CD8-positive, alpha-beta memory T cell (primary cell): ENCODE measurements around the gene WBP1L. TPM values are rescaled to one million over a fixed set of nuclear protein-coding genes. Genes with fewer than 3 reads are reported as not detected.
A peak's percentile ranks its signal among the peaks of the same experiment; 100 is the strongest.

Experiments
- CTCF ChIA-PET: fragments of 350-600 bp; sonication (Branson Sonifier 250); formaldehyde crosslinking; loops from one replicate; lab custom pipeline; 2021; ENCODE audit warnings: antibody characterized with exemption; lab: Charles Lee
- POLR2A ChIA-PET: fragments of 350-600 bp; sonication (Branson Sonifier 250); formaldehyde crosslinking; loops from one replicate; lab custom pipeline; 2021; ENCODE audit warnings: antibody characterized with exemption; lab: Charles Lee
- DNase-seq, 5 donors: peaks; one replicate each; pipeline versions ENCODE4 v3.0.0 to v3.0.0-alpha.2; 2020 to 2022; ENCODE audit warnings: mixed read lengths in 1 of 5
- H3K27ac ChIP-seq: one replicate; pipeline ENCODE4 v1.7.0; 2013; ENCODE audit warnings: low read depth, mild to moderate bottlenecking, low read length, moderate library complexity
- H3K27me3 ChIP-seq: 2 replicates; pipeline ENCODE4 v1.7.0; 2013; ENCODE audit warnings: low read length, mild to moderate bottlenecking; ENCODE audit not compliant: insufficient read depth, poor library complexity, severe bottlenecking
- H3K36me3 ChIP-seq: 2 replicates; pipeline ENCODE4 v1.7.0; 2013; ENCODE audit warnings: mild to moderate bottlenecking, low read length, moderate library complexity; ENCODE audit not compliant: insufficient read depth
- H3K4me1 ChIP-seq: 2 replicates; pipeline ENCODE4 v1.7.0; 2013; ENCODE audit warnings: mild to moderate bottlenecking, low read length, moderate library complexity; ENCODE audit not compliant: insufficient read depth
- H3K4me3 ChIP-seq: 2 replicates; pipeline ENCODE4 v1.7.0; 2013; ENCODE audit warnings: mild to moderate bottlenecking, low read length
- H3K9me3 ChIP-seq: 2 replicates; pipeline ENCODE4 v1.7.0; 2013; ENCODE audit warnings: mild to moderate bottlenecking, low read length
- H3K27ac Mint-ChIP-seq, 8 donors: one replicate each; pipeline ENCODE4 v1.8.0; 2020 to 2021; ENCODE audit warnings: mixed read lengths in 8 of 8, mild to moderate bottlenecking in 6 of 8, inconsistent platforms in 3 of 8, moderate library complexity in 3 of 8
- H3K27me3 Mint-ChIP-seq, 2 donors: one replicate each; pipeline ENCODE4 v1.8.0; 2020 to 2021; ENCODE audit warnings: mixed read lengths in 2 of 2, mild to moderate bottlenecking in 1 of 2, moderate library complexity in 1 of 2
- H3K36me3 Mint-ChIP-seq, 3 donors: one replicate each; pipeline ENCODE4 v1.8.0; 2020 to 2021; ENCODE audit warnings: mixed read lengths in 3 of 3, inconsistent platforms in 1 of 3, mild to moderate bottlenecking in 1 of 3
- H3K4me1 Mint-ChIP-seq, 3 donors: one replicate each; pipeline ENCODE4 v1.8.0; 2020 to 2021; ENCODE audit warnings: mixed read lengths in 3 of 3, inconsistent platforms in 1 of 3, mild to moderate bottlenecking in 1 of 3
- H3K4me3 Mint-ChIP-seq, 7 donors: one replicate each; pipeline ENCODE4 v1.8.0; 2020 to 2021; ENCODE audit warnings: mixed read lengths in 7 of 7, mild to moderate bottlenecking in 6 of 7, moderate library complexity in 4 of 7, inconsistent platforms in 2 of 7
- H3K9me3 Mint-ChIP-seq, 5 donors: one replicate each; pipeline ENCODE4 v1.8.0; 2020 to 2022; ENCODE audit warnings: mixed read lengths in 5 of 5, mild to moderate bottlenecking in 3 of 5, moderate library complexity in 2 of 5, inconsistent platforms in 1 of 5
- polyA plus RNA-seq: library from polyadenylated mRNA; unstranded; fragments of 300-500 nt; fragmentation: Illumina TruSeq; gene quantifications from one replicate; pipeline ENCODE4 v1.2.3, GENCODE V29; 2021
- total RNA-seq, 2 experiments: library from RNA; stranded (reverse); gene quantifications; one replicate each; pipeline ENCODE4 v1.2.3, GENCODE V29; 2021

The WBP1L gene
- total and polyA plus RNA-seq, 3 experiments from 2014 or later: 16.0 to 28.5 (median 17.8) TPM

DNA sequence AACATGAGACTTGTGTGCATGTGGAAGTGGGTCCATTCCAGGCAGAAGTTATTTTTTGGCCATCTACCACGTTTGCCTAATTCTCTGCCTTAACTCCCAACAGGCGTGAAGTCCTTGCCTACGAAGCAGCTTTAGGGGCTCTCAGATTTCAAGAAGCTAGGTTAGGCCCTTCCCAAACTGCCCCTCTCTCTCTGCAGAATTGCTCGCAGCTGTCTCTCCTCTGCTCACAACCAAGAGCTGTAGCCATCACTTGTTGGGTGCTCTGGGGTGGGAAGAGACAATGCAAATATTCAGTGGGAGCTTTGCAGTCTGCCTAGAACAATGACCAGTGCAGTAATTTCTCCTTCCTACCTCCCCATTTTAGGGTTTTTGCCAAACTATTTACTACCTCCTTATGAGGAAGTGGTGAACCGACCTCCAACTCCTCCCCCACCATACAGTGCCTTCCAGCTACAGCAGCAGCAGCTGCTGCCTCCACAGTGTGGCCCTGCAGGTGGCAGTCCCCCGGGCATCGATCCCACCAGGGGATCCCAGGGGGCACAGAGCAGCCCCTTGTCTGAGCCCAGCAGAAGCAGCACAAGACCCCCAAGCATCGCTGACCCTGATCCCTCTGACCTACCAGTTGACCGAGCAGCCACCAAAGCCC lies 68.6 kb downstream of the WBP1L start:
- no peaks in the 10 kb centered on the region for H3K9me3 Mint-ChIP-seq
- peak in 1 of 5 donors; percentile 8 for DNase-seq

DNA sequence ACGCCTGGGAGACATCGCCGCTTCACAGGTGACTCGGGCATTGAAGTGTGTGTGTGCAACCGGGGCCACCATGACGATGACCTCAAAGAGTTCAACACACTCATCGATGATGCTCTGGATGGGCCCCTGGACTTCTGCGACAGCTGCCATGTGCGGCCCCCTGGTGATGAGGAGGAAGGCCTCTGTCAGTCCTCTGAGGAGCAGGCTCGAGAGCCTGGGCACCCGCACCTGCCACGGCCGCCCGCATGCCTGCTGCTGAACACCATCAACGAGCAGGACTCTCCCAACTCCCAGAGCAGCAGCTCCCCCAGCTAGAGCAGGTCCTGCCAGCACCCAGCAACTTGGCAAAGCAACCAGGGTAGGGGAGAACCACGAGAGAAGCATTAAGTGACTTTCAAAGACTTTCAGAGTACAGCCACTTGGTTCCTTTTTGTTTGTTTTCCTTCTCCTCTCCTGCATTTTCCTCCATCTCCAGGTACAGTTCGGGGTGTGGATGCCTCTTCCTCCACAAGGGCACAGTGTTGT lies 69.3 kb downstream of the WBP1L start:
- no peaks in the 10 kb centered on the region for H3K9me3 ChIP-seq
- H3K4me3 ChIP-seq: no peak overlapping the region
- ChIA-PET POLR2A (no interaction called here), CTCF (no interaction called here)
- H3K4me1 ChIP-seq: peaks cover 8% of the 10 kb centered on the region
- H3K36me3 ChIP-seq: peaks cover 18% of the 10 kb centered on the region
- peaks cover 0 to 70% (median 7%) of the 10 kb centered on the region in 3 donors for H3K36me3 Mint-ChIP-seq
- H3K27ac Mint-ChIP-seq: peak overlapping the region in 1 of 8 donors; percentile 91
- H3K27me3 ChIP-seq: no peaks in the 10 kb centered on the region
- no peak overlapping the region for H3K27ac ChIP-seq
- no peak for DNase-seq
- peaks cover 8 to 15% (median 9%) of the 10 kb centered on the region in 3 donors for H3K4me1 Mint-ChIP-seq
- no peaks in the 10 kb centered on the region for H3K9me3 Mint-ChIP-seq
- H3K4me3 Mint-ChIP-seq: no peak overlapping the region
- H3K27me3 Mint-ChIP-seq: no peaks in the 10 kb centered on the region

More for the DNA sequence above, 68.6 kb downstream of the WBP1L start:
- Mint-ChIP-seq H3K4me1 (peaks cover 8 to 15% (median 9%) of the 10 kb centered on the region in 3 donors), H3K36me3 (peaks cover 0 to 70% (median 7%) of the 10 kb centered on the region in 3 donors), H3K27me3 (no peaks in the 10 kb centered on the region), H3K27ac (peak overlapping the region in 6 of 8 donors; percentile 46 to 86 (median 51)), H3K4me3 (no peak overlapping the region)
- ChIA-PET CTCF (no interaction called here), POLR2A (no interaction called here)
- H3K4me1 ChIP-seq: peaks cover 8% of the 10 kb centered on the region
- H3K36me3 ChIP-seq: peaks cover 18% of the 10 kb centered on the region
- H3K27ac ChIP-seq: no peak overlapping the region
- H3K9me3 ChIP-seq: no peaks in the 10 kb centered on the region
- no peaks in the 10 kb centered on the region for H3K27me3 ChIP-seq
- no peak overlapping the region for H3K4me3 ChIP-seq

GRCh38 chr10:102813734-102814452 lies 70.1 kb downstream of the WBP1L start:
- no peak overlapping the region for H3K4me3 ChIP-seq
- H3K4me1 ChIP-seq: peaks cover 8% of the 10 kb centered on the region
- Mint-ChIP-seq H3K9me3 (no peaks in the 10 kb centered on the region), H3K4me1 (peaks cover 5 to 10% (median 9%) of the 10 kb centered on the region in 3 donors), H3K27ac (no peak overlapping the region), H3K27me3 (no peaks in the 10 kb centered on the region), H3K4me3 (no peak overlapping the region), H3K36me3 (peaks cover 0 to 63% (median 6%) of the 10 kb centered on the region in 3 donors)
- H3K36me3 ChIP-seq: peaks cover 18% of the 10 kb centered on the region
- H3K27ac ChIP-seq: no peak overlapping the region
- ChIA-PET POLR2A (no interaction called here), CTCF (no interaction called here)
- H3K9me3 ChIP-seq: no peaks in the 10 kb centered on the region
- no peak for DNase-seq
- no peaks in the 10 kb centered on the region for H3K27me3 ChIP-seq

GRCh38 chr10:102814453-102814871 lies 70.7 kb downstream of the WBP1L start:
- Histone ChIP-seq H3K36me3 (peaks cover 18% of the 10 kb centered on the region), H3K4me3 (no peak overlapping the region), H3K27ac (no peak overlapping the region), H3K4me1 (peaks cover 8% of the 10 kb centered on the region), H3K27me3 (no peaks in the 10 kb centered on the region), H3K9me3 (no peaks in the 10 kb centered on the region)
- Mint-ChIP-seq H3K4me3 (no peak overlapping the region), H3K36me3 (peaks cover 0 to 60% (median 6%) of the 10 kb centered on the region in 3 donors), H3K4me1 (peaks cover 5 to 10% (median 9%) of the 10 kb centered on the region in 3 donors), H3K9me3 (no peaks in the 10 kb centered on the region), H3K27ac (peak overlapping the region in 1 of 8 donors; percentile 21), H3K27me3 (no peaks in the 10 kb centered on the region)
- DNase-seq: no peak
- ChIA-PET POLR2A (no interaction called here), CTCF (no interaction called here)

- Histone ChIP-seq H3K27me3 (no peaks in the 10 kb centered on the region), H3K27ac (no peak overlapping the region), H3K36me3 (peaks cover 14% of the 10 kb centered on the region), H3K4me1 (peaks cover 8% of the 10 kb centered on the region), H3K4me3 (no peak overlapping the region), H3K9me3 (no peaks in the 10 kb centered on the region)
- Mint-ChIP-seq H3K36me3 (peaks cover 0 to 54% (median 6%) of the 10 kb centered on the region in 3 donors), H3K27ac (peak overlapping the region in 1 of 8 donors; percentile 17), H3K27me3 (no peaks in the 10 kb centered on the region), H3K9me3 (no peaks in the 10 kb centered on the region), H3K4me3 (no peak overlapping the region), H3K4me1 (peaks cover 5 to 10% (median 9%) of the 10 kb centered on the region in 3 donors)
- ChIA-PET CTCF (no interaction called here), POLR2A (no interaction called here)
- DNase-seq: no peak
Observed at GRCh38 chr10:102814873-102815661, 71.3 kb downstream of the WBP1L start.

DNA sequence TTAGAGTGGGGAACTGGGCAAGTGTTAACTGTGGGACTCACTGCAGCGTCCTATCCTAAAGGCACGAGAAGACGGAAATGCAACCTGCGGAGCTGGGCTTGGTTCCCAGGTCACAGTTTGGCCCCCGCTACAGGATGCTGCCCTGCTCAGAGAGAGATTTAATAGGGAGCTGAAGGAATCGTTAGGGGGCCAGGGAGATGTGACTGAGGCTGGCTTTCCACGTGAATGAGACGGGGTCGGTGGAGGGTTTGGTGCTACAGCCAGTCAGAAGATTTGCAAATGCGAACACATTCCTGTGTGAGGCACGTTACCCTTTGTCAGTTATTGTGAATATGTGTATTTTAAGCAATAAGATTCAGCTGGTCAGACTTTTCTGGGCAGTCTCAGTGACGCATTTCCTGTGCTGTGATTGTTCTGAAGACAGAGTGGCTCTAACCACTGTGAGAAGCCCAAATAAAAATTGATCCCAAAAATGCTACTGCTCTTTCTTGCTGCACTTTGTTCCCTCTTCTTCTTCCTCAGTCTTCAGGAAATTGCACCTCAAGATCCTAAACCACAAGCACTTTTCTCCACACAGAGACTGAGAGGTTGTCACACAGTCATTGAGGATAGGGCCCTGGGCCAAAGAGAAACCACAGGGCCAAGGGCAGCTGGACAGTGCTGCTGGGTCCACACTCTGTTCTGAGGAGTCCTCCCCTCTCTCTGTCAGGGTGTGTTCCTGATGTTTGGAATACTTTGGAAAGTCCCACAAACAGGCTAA lies 72.2 kb downstream of the WBP1L start:
- Histone ChIP-seq H3K9me3 (no peaks in the 10 kb centered on the region), H3K4me3 (no peak overlapping the region), H3K4me1 (peaks cover 8% of the 10 kb centered on the region), H3K36me3 (peaks cover 12% of the 10 kb centered on the region), H3K27ac (no peak overlapping the region), H3K27me3 (no peaks in the 10 kb centered on the region)
- CTCF ChIA-PET: no interaction called here
- no peak for DNase-seq
- H3K36me3 Mint-ChIP-seq: peaks cover 0 to 51% (median 6%) of the 10 kb centered on the region in 3 donors
- no peak overlapping the region for H3K4me3 Mint-ChIP-seq
- no peaks in the 10 kb centered on the region for H3K9me3 Mint-ChIP-seq
- H3K4me1 Mint-ChIP-seq: peaks cover 5 to 10% (median 9%) of the 10 kb centered on the region in 3 donors
- POLR2A ChIA-PET: no interaction called here
- H3K27ac Mint-ChIP-seq: peak overlapping the region in 3 of 8 donors; percentile 27 to 33 (median 29)
- no peaks in the 10 kb centered on the region for H3K27me3 Mint-ChIP-seq

DNA sequence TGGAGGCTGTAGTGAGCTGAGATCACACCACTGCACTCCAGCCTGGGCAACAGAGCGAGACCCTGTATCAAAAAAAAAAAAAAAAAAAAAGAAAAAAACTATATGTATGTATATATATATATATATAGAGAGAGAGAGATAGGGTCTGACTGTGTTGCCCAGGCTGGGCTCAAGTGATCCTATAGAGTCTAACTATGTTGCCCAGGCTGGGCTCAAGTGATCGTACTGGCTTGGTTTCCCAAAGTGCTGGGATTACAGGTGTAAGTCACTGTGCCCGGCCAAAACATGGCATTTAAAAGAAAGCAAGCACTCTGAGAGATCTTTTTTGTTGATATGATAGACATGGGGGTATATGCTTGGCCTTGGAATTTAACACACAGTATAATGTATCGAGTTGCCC lies 73.4 kb downstream of the WBP1L start:
- Mint-ChIP-seq H3K4me1 (peaks cover 4 to 5% (median 5%) of the 10 kb centered on the region in 3 donors), H3K9me3 (no peaks in the 10 kb centered on the region), H3K4me3 (no peak overlapping the region), H3K27me3 (no peaks in the 10 kb centered on the region), H3K27ac (no peak overlapping the region), H3K36me3 (peaks cover 0 to 39% (median 6%) of the 10 kb centered on the region in 3 donors)
- ChIA-PET CTCF (no interaction called here), POLR2A (interaction anchor here (0.6 kb wide), 1 partner anchor 264 kb away, joined by 8 read pairs; no protein-coding TSS in a partner anchor)
- DNase-seq: no peak
- Histone ChIP-seq H3K4me3 (no peak overlapping the region), H3K9me3 (no peaks in the 10 kb centered on the region), H3K4me1 (peaks cover 5% of the 10 kb centered on the region), H3K27ac (no peak overlapping the region), H3K36me3 (peaks cover 1% of the 10 kb centered on the region), H3K27me3 (no peaks in the 10 kb centered on the region)
